C4-2B (cell line): ENCODE measurements around the gene LCORL.
"Not testable (repeated sequence)": the region's sequence is repeated elsewhere in the genome, so short reads cannot be mapped to it uniquely, and the experiment has no call there.

Experiments used
- ZFX ChIP-seq: fragments of 450-650 bp; IDR thresholded peaks from 2 replicates; pipeline ENCODE4 v1.6.1; 2017
- TF ChIP-seq, protein P1 (sequence below): fragments of 450-650 bp; conservative IDR thresholded peaks from 2 replicates; pipeline ENCODE4 v1.5.1; 2017; ENCODE audit warnings: mild to moderate bottlenecking

DNA sequence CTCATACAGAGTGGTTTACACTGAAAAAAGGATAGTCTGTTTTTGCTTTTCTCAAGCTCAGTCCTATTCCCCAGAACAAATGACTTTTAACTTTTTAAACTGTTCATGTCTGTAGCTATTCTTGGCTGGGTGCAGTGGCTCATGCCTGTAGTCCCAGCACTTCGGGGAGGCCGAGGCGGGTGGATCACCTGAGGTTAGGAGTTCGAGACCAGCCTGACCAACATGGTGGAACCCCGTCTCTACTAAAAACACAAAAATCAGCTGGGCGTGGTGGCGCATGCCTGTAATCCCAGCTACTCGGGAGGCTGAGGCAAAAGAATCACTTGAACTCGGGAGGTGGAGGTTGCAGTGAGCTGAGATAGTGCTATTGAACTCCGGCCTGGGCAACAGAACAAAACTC, 14.8 kb upstream of the LCORL start:
- TF ChIP-seq, protein P1, sequence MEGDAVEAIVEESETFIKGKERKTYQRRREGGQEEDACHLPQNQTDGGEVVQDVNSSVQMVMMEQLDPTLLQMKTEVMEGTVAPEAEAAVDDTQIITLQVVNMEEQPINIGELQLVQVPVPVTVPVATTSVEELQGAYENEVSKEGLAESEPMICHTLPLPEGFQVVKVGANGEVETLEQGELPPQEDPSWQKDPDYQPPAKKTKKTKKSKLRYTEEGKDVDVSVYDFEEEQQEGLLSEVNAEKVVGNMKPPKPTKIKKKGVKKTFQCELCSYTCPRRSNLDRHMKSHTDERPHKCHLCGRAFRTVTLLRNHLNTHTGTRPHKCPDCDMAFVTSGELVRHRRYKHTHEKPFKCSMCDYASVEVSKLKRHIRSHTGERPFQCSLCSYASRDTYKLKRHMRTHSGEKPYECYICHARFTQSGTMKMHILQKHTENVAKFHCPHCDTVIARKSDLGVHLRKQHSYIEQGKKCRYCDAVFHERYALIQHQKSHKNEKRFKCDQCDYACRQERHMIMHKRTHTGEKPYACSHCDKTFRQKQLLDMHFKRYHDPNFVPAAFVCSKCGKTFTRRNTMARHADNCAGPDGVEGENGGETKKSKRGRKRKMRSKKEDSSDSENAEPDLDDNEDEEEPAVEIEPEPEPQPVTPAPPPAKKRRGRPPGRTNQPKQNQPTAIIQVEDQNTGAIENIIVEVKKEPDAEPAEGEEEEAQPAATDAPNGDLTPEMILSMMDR: not testable (repeated sequence)
- not testable (repeated sequence) for TF ChIP-seq ZFX
